ENCODE results near the gene C9orf72. TPM values are rescaled to one million over a fixed set of nuclear protein-coding genes. Genes with fewer than 3 reads are reported as not detected.

Gene C9orf72
- total and polyA plus RNA-seq, 7 donors = 6.4 to 28.0 (median 21.0) TPM

DNA sequence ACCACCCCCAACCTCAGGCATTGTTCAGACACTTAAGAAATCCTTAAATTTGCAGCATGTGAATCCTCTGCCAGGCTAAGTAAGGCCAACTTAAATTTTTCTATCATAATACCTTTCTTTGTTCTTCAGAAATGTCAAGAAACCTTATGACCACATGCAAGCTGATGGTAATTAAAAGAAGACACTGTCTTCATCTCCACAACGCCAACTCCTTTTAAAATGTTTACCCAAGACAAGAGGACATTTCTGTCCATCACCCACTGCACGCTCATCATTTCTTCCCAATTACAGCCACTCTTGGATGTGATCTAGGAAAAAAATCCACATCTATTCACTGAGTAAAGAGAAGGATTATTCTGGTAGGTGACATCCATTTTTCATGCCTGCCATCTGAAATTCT, 55.3 kb downstream of the C9orf72 start:
- H3K9me3 ChIP-seq = no peaks in the 10 kb centered on the region
- 92 to 93% methylated on average over 2 of the region's 2 CpGs for WGBS, 2 donors
- DNase-seq = no peak
- H3K4me1 ChIP-seq = peaks cover 0 to 17% (median 14%) of the 10 kb centered on the region in 4 donors
- TF ChIP-seq POLR2AphosphoS5 (IDR thresholded peaks at IDR 0.05) (no peak), CTCF (IDR thresholded peaks at IDR 0.05) (no peak), POLR2A (IDR thresholded peaks at IDR 0.05) (no peak), EP300 (IDR thresholded peaks at IDR 0.05) (no peak)
- H3K36me3 ChIP-seq = no peaks in the 10 kb centered on the region
- no peak overlapping the region for H3K4me3 ChIP-seq
- intact Hi-C loops (cut with DNase I) = loop anchor here (5.0 kb wide), 1 partner anchor 81 kb away; no protein-coding TSS in a partner anchor
- no peaks in the 10 kb centered on the region for H3K27me3 ChIP-seq
- no peak overlapping the region for H3K27ac ChIP-seq

DNA sequence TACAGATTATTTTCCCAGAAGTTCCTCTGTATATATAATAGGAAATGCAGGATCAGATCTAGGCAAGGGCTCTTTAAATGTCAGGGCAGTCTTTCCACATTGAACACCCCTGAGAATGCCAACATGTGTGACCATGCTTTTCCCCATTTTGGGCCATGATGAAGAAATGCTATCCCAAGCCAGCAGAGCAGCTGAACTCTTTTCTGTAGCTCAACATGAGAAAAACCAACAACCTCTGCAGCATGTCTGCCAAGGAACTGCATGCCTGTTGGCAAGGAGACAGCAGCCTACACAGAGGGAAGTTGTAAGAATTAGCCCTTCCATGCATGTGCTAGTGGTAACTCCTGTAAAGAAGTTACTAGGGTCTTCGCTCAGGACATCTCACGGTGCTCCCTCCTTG, 58.7 kb downstream of the C9orf72 start:
- 91 to 96% methylated on average over 2 of the region's 2 CpGs for WGBS, 2 donors
- intact Hi-C loops (cut with DNase I) = no loop called here
- H3K4me1 ChIP-seq = peaks cover 0 to 17% (median 14%) of the 10 kb centered on the region in 4 donors
- no peak for TF ChIP-seq POLR2A (IDR thresholded peaks at IDR 0.05)
- TF ChIP-seq CTCF (IDR thresholded peaks at IDR 0.05) = no peak
- TF ChIP-seq POLR2AphosphoS5 (IDR thresholded peaks at IDR 0.05) = peak in 3 of 4 donors; percentile 17 to 37 (median 31)
- no peak for TF ChIP-seq EP300 (IDR thresholded peaks at IDR 0.05)
- peak overlapping the region in 3 of 4 donors; percentile 14 to 48 (median 25) for H3K27ac ChIP-seq
- H3K36me3 ChIP-seq = no peaks in the 10 kb centered on the region
- H3K9me3 ChIP-seq = no peaks in the 10 kb centered on the region
- H3K27me3 ChIP-seq = no peaks in the 10 kb centered on the region
- H3K4me3 ChIP-seq = no peak overlapping the region
- no peak for DNase-seq

DNA sequence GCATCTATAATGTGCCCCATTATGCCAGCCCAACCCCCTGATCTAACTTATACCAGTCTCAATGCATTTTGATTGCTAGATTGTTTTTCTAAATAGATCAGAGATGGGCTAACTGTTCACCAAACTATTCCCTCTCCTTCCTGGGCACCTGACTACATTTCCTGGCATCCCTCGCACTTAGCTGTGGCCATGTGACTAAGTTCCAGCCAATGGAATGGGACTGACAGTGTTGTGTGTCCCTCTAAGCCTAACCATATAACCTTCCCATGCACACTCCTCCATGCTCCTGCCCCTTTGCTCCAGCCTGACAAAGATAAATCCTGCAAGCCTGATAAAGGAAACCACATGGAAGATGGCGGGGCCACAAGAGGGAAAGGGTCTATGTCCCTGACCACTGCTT, 61.5 kb downstream of the C9orf72 start:
- Histone ChIP-seq H3K9me3 (no peaks in the 10 kb centered on the region), H3K27ac (no peak overlapping the region), H3K4me3 (no peak overlapping the region), H3K4me1 (peaks cover 0 to 17% (median 14%) of the 10 kb centered on the region in 4 donors), H3K27me3 (no peaks in the 10 kb centered on the region), H3K36me3 (no peaks in the 10 kb centered on the region)
- DNase-seq = no peak
- intact Hi-C loops (cut with DNase I) = no loop called here
- no peak for TF ChIP-seq CTCF (IDR thresholded peaks at IDR 0.05)
- no peak for TF ChIP-seq EP300 (IDR thresholded peaks at IDR 0.05)
- TF ChIP-seq POLR2AphosphoS5 (IDR thresholded peaks at IDR 0.05) = no peak
- no peak for TF ChIP-seq POLR2A (IDR thresholded peaks at IDR 0.05)
- WGBS, 2 donors = 91 to 95% methylated on average over 2 of the region's 2 CpGs

GRCh38 chr9:27510780-27511179, 62.5 kb downstream of the C9orf72 start:
- intact Hi-C loops (cut with DNase I) = no loop called here
- 20 to 64% methylated on average over 2 of the region's 2 CpGs for WGBS, 2 donors
- no peak overlapping the region for H3K4me3 ChIP-seq

GRCh38 chr9:27506981-27507380, 66.3 kb downstream of the C9orf72 start:
- H3K27me3 ChIP-seq = no peaks in the 10 kb centered on the region
- intact Hi-C loops (cut with DNase I) = no loop called here

More at GRCh38 chr9:27510780-27511179, 62.5 kb downstream of the C9orf72 start:
- Histone ChIP-seq H3K9me3 (no peaks in the 10 kb centered on the region), H3K27ac (no peak overlapping the region), H3K27me3 (no peaks in the 10 kb centered on the region), H3K36me3 (no peaks in the 10 kb centered on the region), H3K4me1 (peaks cover 0 to 16% (median 12%) of the 10 kb centered on the region in 4 donors)
- no peak for DNase-seq
- TF ChIP-seq POLR2AphosphoS5 (IDR thresholded peaks at IDR 0.05) = no peak
- no peak for TF ChIP-seq EP300 (IDR thresholded peaks at IDR 0.05)

More at GRCh38 chr9:27506981-27507380, 66.3 kb downstream of the C9orf72 start:
- Histone ChIP-seq H3K9me3 (no peaks in the 10 kb centered on the region), H3K36me3 (no peaks in the 10 kb centered on the region), H3K4me1 (no peaks in the 10 kb centered on the region), H3K27ac (no peak overlapping the region), H3K4me3 (no peak overlapping the region)
- WGBS, 2 donors = 70 to 72% methylated on average over 2 of the region's 2 CpGs
- DNase-seq = no peak
- no peak for TF ChIP-seq CTCF (IDR thresholded peaks at IDR 0.05)
- no peak for TF ChIP-seq POLR2AphosphoS5 (IDR thresholded peaks at IDR 0.05)
- no peak for TF ChIP-seq EP300 (IDR thresholded peaks at IDR 0.05)
- TF ChIP-seq POLR2A (IDR thresholded peaks at IDR 0.05) = no peak
